ENCODE measurements around the gene EIF4A2. TPM values are rescaled to one million over a fixed set of nuclear protein-coding genes. Genes with fewer than 3 reads are reported as not detected.

The EIF4A2 gene
- total and polyA plus RNA-seq, 9 of the 15 experiments (the other 6 are each of a cell fraction or from before 2014, with no cell fraction given), result 307 to 754 (median 435) TPM

DNA sequence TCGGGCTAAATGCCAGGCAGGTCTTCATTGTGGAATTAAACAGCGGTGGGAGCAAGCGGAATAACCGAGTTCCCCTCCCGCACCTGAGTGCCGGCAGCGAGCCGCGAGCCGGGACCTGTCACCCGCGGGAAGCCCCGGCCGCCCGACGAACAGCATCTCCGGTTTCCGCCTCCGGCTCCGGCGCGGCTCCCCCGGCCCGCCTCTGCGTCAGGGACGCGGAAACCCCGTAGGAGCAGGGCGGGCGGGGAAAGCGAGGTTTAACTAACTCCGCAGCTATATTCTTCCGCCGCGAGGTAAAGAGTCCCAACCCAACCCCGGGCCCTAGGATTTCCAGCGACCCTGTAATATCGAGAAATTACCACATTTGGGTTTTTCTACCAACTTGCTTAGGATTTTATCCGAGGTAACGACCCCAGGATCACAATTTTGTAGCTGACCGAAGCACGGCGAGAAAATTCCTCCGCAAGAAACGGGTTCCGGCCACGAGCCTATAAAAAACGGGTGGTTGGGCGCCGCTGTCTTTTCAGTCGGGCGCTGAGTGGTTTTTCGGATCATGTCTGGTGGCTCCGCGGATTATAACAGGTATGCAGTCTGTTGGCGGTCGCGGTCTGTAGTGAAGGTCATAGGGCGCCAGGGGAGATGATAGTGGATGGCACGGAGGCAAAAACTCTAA, at the start of gene EIF4A2 (continued):
- TF ChIP-seq BCLAF1 (IDR thresholded peaks at IDR 0.05; ENCODE audit: borderline replicate concordance in 1 of 2, control insufficient read depth in 1 of 2, low read depth in 2 of 2, low read length in 1 of 2) (0 out of 4 replicates have a peak, but pooled peaks of 1 of the 2 experiments have one; percentile 38), MAFK (IDR thresholded peaks at IDR 0.05; ENCODE audit: low read length) (no peak), ZSCAN32 (CRISPR knock-in tag; IDR thresholded peaks at IDR 0.05) (no peak), ZNF133 (CRISPR knock-in tag; IDR thresholded peaks at IDR 0.05) (no peak), SFPQ (IDR thresholded peaks at IDR 0.05; ENCODE audit: low read depth, low read length) (no peak), ZC3H11A (IDR thresholded peaks at IDR 0.05; ENCODE audit: low read depth, low read length) (no peak), ZNF143 (CRISPR knock-in tag; IDR thresholded peaks at IDR 0.05) (no peak), ZKSCAN8 (CRISPR knock-in tag; IDR thresholded peaks at IDR 0.05) (no peak), GTF2E2 (tag; IDR thresholded peaks at IDR 0.05) (peak; percentile 99), SMARCC2 (IDR thresholded peaks at IDR 0.05; ENCODE audit: low read depth) (no peak), ZNF586 (CRISPR knock-in tag; conservative IDR thresholded peaks at IDR 0.05) (no peak), FIP1L1 (IDR thresholded peaks at IDR 0.05; ENCODE audit: low read depth, low read length, poor library complexity, severe bottlenecking) (no peak), ZNF431 (CRISPR knock-in tag; IDR thresholded peaks at IDR 0.05) (no peak), KDM2B (CRISPR knock-in tag; IDR thresholded peaks at IDR 0.05) (no peak)
- TF ChIP-seq, protein P1, sequence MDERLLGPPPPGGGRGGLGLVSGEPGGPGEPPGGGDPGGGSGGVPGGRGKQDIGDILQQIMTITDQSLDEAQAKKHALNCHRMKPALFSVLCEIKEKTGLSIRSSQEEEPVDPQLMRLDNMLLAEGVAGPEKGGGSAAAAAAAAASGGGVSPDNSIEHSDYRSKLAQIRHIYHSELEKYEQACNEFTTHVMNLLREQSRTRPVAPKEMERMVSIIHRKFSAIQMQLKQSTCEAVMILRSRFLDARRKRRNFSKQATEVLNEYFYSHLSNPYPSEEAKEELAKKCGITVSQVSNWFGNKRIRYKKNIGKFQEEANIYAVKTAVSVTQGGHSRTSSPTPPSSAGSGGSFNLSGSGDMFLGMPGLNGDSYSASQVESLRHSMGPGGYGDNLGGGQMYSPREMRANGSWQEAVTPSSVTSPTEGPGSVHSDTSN (CRISPR knock-in tag; IDR thresholded peaks at IDR 0.05; ENCODE audit: low read depth), result no peak
- TF ChIP-seq, protein P1 (tag; conservative IDR thresholded peaks at IDR 0.05; ENCODE audit: low read depth), result peak; percentile 44; the same call in 1 of the 2 replicates
- TF ChIP-seq, protein P2, sequence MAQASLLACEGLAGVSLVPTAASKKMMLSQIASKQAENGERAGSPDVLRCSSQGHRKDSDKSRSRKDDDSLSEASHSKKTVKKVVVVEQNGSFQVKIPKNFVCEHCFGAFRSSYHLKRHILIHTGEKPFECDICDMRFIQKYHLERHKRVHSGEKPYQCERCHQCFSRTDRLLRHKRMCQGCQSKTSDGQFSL (CRISPR knock-in tag; IDR thresholded peaks at IDR 0.05), result no peak
- TF ChIP-seq, protein P2 (tag; IDR thresholded peaks at IDR 0.05), result no peak

Data from K562 (cell line).